Cardiac muscle cell (in vitro differentiated cells and primary cell): ENCODE measurements around the gene AUTS2. TPM values are rescaled to one million over a fixed set of nuclear protein-coding genes. Genes with fewer than 3 reads are reported as not detected.

ENCODE experiments used
- DNase-seq, 2 donors: peaks; one replicate each; pipeline versions ENCODE4 v3.0.0 to v3.0.0-alpha.2; 2010 to 2017; ENCODE audit warnings: low read depth in 1 of 2, low spot score in 1 of 2
- H3K27ac ChIP-seq: fragments of 200-600 bp; sonication (generic); 2 replicates; pipeline ENCODE4 v1.5.1; 2016
- H3K27me3 ChIP-seq: fragments of 200-600 bp; sonication (generic); 2 replicates; pipeline ENCODE4 v1.6.0; 2016; ENCODE audit warnings: control low read depth
- H3K36me3 ChIP-seq: fragments of 200-600 bp; sonication (generic); 2 replicates; pipeline ENCODE4 v1.5.1; 2016; ENCODE audit warnings: control low read depth
- H3K4me1 ChIP-seq: fragments of 200-600 bp; sonication (generic); 2 replicates; pipeline ENCODE4 v1.8.1; 2017; ENCODE audit warnings: low read depth, mild to moderate bottlenecking, mixed run types
- H3K4me3 ChIP-seq: fragments of 200-600 bp; sonication (generic); 2 replicates; pipeline ENCODE4 v1.5.1; 2016; ENCODE audit warnings: mild to moderate bottlenecking
- H3K9me3 ChIP-seq: fragments of 200-600 bp; sonication (generic); 2 replicates; pipeline ENCODE4 v1.5.1; 2017; ENCODE audit warnings: low read depth, mild to moderate bottlenecking, control low read depth
- CTCF ChIP-seq: IDR thresholded peaks from 2 replicates; pipeline ENCODE4 v1.5.1; 2012; ENCODE audit warnings: low read depth, mild to moderate bottlenecking, low read length
- polyA plus RNA-seq: library from polyadenylated mRNA; unstranded; fragments of >200 nt; fragmentation: Nextera tagmentation; extraction: Ambion mirVana; gene quantifications from 2 replicates; pipeline ENCODE4 v1.2.1, GENCODE V29; 2016
- total RNA-seq: library from RNA; depleted of rRNA; stranded (reverse); fragments of >200 nt; gene quantifications from 2 replicates; pipeline ENCODE4 v1.2.3, GENCODE V29; 2016

The AUTS2 gene
- total and polyA plus RNA-seq, 2 experiments from 2014 or later = 41.0 to 45.5 TPM

GRCh38 chr7:69871886-69872569 lies 273.8 kb downstream of the AUTS2 start:
- H3K4me1 ChIP-seq = peaks cover 24% of the 10 kb centered on the region
- peak overlapping the region; percentile 66 for H3K27ac ChIP-seq
- no peak for TF ChIP-seq CTCF
- no peaks in the 10 kb centered on the region for H3K27me3 ChIP-seq
- H3K4me3 ChIP-seq = no peak overlapping the region
- H3K9me3 ChIP-seq = no peaks in the 10 kb centered on the region
- peak in 1 of 2 donors; percentile 42 for DNase-seq
- H3K36me3 ChIP-seq = no peaks in the 10 kb centered on the region

- Histone ChIP-seq H3K4me3 (no peak overlapping the region), H3K4me1 (peaks cover 24% of the 10 kb centered on the region), H3K27ac (no peak overlapping the region), H3K27me3 (no peaks in the 10 kb centered on the region), H3K9me3 (no peaks in the 10 kb centered on the region), H3K36me3 (no peaks in the 10 kb centered on the region)
- no peak for TF ChIP-seq CTCF
- DNase-seq = no peak
Observed at GRCh38 chr7:69873512-69873911, 275.2 kb downstream of the AUTS2 start.

DNA sequence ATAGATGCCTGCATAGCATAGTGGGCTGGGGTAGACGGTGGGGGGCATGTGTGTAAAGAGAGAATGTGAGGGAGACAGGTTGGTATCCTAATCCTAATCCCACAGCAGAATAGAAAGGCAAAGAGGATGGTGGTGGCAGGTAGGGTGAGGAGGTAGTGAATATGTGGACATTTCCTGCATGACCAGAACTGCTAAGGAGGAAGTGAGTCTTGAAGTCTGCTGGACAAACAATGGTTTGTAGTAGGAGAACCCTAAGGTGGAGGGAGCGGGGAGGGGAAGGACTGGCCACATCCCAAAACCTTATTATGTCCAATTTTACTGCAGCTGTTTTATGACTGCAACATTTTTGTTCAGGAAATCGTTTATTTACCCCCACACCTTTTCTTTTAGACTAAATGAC lies 279.7 kb downstream of the AUTS2 start:
- TF ChIP-seq CTCF = no peak
- no peak overlapping the region for H3K27ac ChIP-seq
- H3K9me3 ChIP-seq = no peaks in the 10 kb centered on the region
- no peak overlapping the region for H3K4me3 ChIP-seq
- H3K36me3 ChIP-seq = no peaks in the 10 kb centered on the region
- H3K4me1 ChIP-seq = peaks cover 2% of the 10 kb centered on the region
- DNase-seq = no peak
- H3K27me3 ChIP-seq = no peaks in the 10 kb centered on the region

DNA sequence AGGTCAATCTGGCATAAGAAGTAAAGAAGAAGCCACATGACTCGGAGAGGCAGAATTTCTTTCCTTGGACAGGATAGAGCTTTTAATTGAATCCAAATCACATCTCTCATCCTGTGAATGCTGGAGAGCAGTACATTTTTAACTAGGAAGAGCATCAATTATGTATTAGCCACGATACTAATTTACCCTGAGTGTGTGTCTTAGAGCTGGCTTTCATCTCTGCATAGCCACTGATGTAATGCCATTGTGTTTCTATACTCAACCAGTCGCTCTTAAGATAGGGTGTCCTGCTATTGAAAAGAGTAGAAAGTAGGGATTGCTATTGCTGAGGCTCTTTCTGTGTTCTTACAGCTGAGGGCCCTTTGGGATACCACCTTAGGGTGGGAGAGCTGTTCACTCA lies 280.3 kb downstream of the AUTS2 start:
- Histone ChIP-seq H3K36me3 (no peaks in the 10 kb centered on the region), H3K27ac (no peak overlapping the region), H3K27me3 (no peaks in the 10 kb centered on the region), H3K4me3 (no peak overlapping the region), H3K9me3 (no peaks in the 10 kb centered on the region), H3K4me1 (no peaks in the 10 kb centered on the region)
- no peak for TF ChIP-seq CTCF
- no peak for DNase-seq

DNA sequence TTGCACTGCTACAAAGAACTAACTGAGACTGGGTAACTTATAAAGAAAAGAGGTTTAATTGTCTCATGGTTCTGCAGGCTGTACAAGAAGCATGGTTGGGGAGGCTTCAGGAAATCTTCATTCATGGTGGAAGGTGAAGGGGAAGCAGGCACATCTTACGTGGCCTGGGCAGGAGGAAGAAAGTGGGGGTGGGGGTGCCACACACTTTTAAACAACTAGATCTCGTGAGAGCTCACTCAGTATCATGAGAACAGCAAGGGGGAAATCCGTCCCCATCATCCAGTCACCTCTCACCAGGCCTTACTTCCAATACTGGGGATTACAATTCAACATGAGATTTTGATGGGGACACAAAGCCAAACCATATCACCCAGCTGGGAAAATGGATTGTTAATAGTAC lies 281.7 kb downstream of the AUTS2 start:
- no peak for TF ChIP-seq CTCF
- no peaks in the 10 kb centered on the region for H3K9me3 ChIP-seq
- no peak overlapping the region for H3K4me3 ChIP-seq
- no peaks in the 10 kb centered on the region for H3K36me3 ChIP-seq
- H3K27ac ChIP-seq = no peak overlapping the region
- DNase-seq = no peak
- H3K4me1 ChIP-seq = peaks cover 5% of the 10 kb centered on the region
- H3K27me3 ChIP-seq = no peaks in the 10 kb centered on the region
